SW480 (cell line): ENCODE measurements around the gene CNPY3.
A peak's percentile ranks its signal among the peaks of the same experiment; 100 is the strongest.
"Not testable (repeated sequence)": the region's sequence is repeated elsewhere in the genome, so short reads cannot be mapped to it uniquely, and the experiment has no call there.

ENCODE experiments used
- DNase-seq: peaks from one replicate; pipeline ENCODE4 v3.0.0-alpha.2; 2016; ENCODE audit warnings: low spot score

The CNPY3 gene

GRCh38 chr6:42928986-42929820 lies at the start of gene CNPY3:
TSS of gene CNPY3 (plus strand) at chr6:42929480. CDS start at chr6:42929571, 91 bp downstream.
- peak; percentile 95 for DNase-seq

- not testable (repeated sequence) for DNase-seq
These were observed 49.0 kb upstream of the CNPY3 start for GRCh38 chr6:42880240-42880817.

- DNase-seq, result not testable (repeated sequence)
These were observed 48.4 kb upstream of the CNPY3 start for GRCh38 chr6:42880871-42881270.

- DNase-seq, result no peak
These were observed 43.6 kb upstream of the CNPY3 start for GRCh38 chr6:42885702-42886101.

GRCh38 chr6:42888201-42888600 lies 41.1 kb upstream of the CNPY3 start:
- DNase-seq, result not testable (repeated sequence)

GRCh38 chr6:42889815-42890214 lies 39.5 kb upstream of the CNPY3 start:
- DNase-seq, result peak; percentile 17

GRCh38 chr6:42890311-42891198 lies 38.7 kb upstream of the CNPY3 start:
- DNase-seq, result peak; percentile 93

GRCh38 chr6:42891199-42891722 lies 38.0 kb upstream of the CNPY3 start:
- no peak for DNase-seq

GRCh38 chr6:42894041-42894828 lies 35.0 kb upstream of the CNPY3 start:
- not testable (repeated sequence) for DNase-seq

GRCh38 chr6:42896178-42896719 lies 33.0 kb upstream of the CNPY3 start:
- no peak for DNase-seq

- DNase-seq, result peak; percentile 41
These were observed 30.4 kb upstream of the CNPY3 start for GRCh38 chr6:42898891-42899361.

GRCh38 chr6:42899871-42900270 lies 29.4 kb upstream of the CNPY3 start:
- DNase-seq, result no peak

- peak; percentile 73 for DNase-seq
These were observed 27.7 kb upstream of the CNPY3 start for GRCh38 chr6:42901538-42901957.

- DNase-seq, result not testable (repeated sequence)
These were observed 26.6 kb upstream of the CNPY3 start for GRCh38 chr6:42902429-42903263.

- DNase-seq, result no peak
These were observed 24.8 kb upstream of the CNPY3 start for GRCh38 chr6:42904467-42904866.

GRCh38 chr6:42907336-42907735 lies 21.9 kb upstream of the CNPY3 start:
- DNase-seq, result no peak

GRCh38 chr6:42909835-42910234 lies 19.4 kb upstream of the CNPY3 start:
- no peak for DNase-seq

GRCh38 chr6:42911171-42912021 lies 17.9 kb upstream of the CNPY3 start:
- DNase-seq, result no peak

GRCh38 chr6:42914546-42914945 lies 14.7 kb upstream of the CNPY3 start:
- DNase-seq, result no peak
